Measurements from ENCODE around the gene NPTXR.

- TF ChIP-seq, protein P1, sequence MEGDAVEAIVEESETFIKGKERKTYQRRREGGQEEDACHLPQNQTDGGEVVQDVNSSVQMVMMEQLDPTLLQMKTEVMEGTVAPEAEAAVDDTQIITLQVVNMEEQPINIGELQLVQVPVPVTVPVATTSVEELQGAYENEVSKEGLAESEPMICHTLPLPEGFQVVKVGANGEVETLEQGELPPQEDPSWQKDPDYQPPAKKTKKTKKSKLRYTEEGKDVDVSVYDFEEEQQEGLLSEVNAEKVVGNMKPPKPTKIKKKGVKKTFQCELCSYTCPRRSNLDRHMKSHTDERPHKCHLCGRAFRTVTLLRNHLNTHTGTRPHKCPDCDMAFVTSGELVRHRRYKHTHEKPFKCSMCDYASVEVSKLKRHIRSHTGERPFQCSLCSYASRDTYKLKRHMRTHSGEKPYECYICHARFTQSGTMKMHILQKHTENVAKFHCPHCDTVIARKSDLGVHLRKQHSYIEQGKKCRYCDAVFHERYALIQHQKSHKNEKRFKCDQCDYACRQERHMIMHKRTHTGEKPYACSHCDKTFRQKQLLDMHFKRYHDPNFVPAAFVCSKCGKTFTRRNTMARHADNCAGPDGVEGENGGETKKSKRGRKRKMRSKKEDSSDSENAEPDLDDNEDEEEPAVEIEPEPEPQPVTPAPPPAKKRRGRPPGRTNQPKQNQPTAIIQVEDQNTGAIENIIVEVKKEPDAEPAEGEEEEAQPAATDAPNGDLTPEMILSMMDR (conservative IDR thresholded peaks at IDR 0.05; ENCODE audit: low read depth, low read length), result no peak
- TF ChIP-seq EZH2 (IDR thresholded peaks at IDR 0.05; ENCODE audit: borderline replicate concordance, low read depth, low read length, poor library complexity, severe bottlenecking), result no peak
Measured at GRCh38 chr22:38865201-38866023, 21.6 kb upstream of the NPTXR start.
